HG02885 (cell line): ENCODE measurements around the gene DPM3.
A peak's percentile ranks its signal among the peaks of the same experiment; 100 is the strongest.
"Not testable (repeated sequence)": the region's sequence is repeated elsewhere in the genome, so short reads cannot be mapped to it uniquely, and the experiment has no call there.

ENCODE experiments used
- ATAC-seq: cut with Tn5 transposase; IDR thresholded peaks from one replicate; pipeline ENCODE4 v1.9.1; 2021; ENCODE audit warnings: mild to moderate bottlenecking; ENCODE audit not compliant: unreplicated experiment, poor library complexity

DPM3 gene

GRCh38 chr1:155162631-155163030 is 22.3 kb upstream of the DPM3 start:
- not testable (repeated sequence) for ATAC-seq

GRCh38 chr1:155160128-155160527 is 19.8 kb upstream of the DPM3 start:
- ATAC-seq = no peak

- ATAC-seq = no peak
Measured at GRCh38 chr1:155158991-155159390, 18.7 kb upstream of the DPM3 start.

- not testable (repeated sequence) for ATAC-seq
Measured at GRCh38 chr1:155155996-155156643, 15.8 kb upstream of the DPM3 start.

- ATAC-seq = no peak
Measured at GRCh38 chr1:155145491-155145890, 5.2 kb upstream of the DPM3 start.

- ATAC-seq = no peak
Measured at GRCh38 chr1:155141749-155142148, 1.4 kb upstream of the DPM3 start.

- no peak for ATAC-seq
Measured at GRCh38 chr1:155140630-155140953, 261 bp upstream of the DPM3 start.

- no peak for ATAC-seq
Measured at GRCh38 chr1:155137154-155137949, 3.0 kb downstream of the DPM3 start.

GRCh38 chr1:155136748-155137147 is 3.6 kb downstream of the DPM3 start:
- ATAC-seq = no peak

GRCh38 chr1:155135415-155136028 is 4.8 kb downstream of the DPM3 start, which contains the start of gene SLC50A1:
SLC50A1 (plus strand) TSS chr1:155135852; CDS start chr1:155135912, 60 bp downstream.
- peak; percentile 78 for ATAC-seq

- ATAC-seq = no peak
Measured at GRCh38 chr1:155134880-155135414, 5.4 kb downstream of the DPM3 start.

GRCh38 chr1:155134322-155134721 is 6.0 kb downstream of the DPM3 start:
- ATAC-seq = no peak

- no peak for ATAC-seq
Measured at GRCh38 chr1:155133799-155134281, 6.5 kb downstream of the DPM3 start.

GRCh38 chr1:155131856-155132255 is 8.5 kb downstream of the DPM3 start:
- ATAC-seq = no peak

GRCh38 chr1:155131285-155131684 is 9.0 kb downstream of the DPM3 start:
- no peak for ATAC-seq

- ATAC-seq = no peak
Measured at GRCh38 chr1:155130272-155131006, 9.9 kb downstream of the DPM3 start.

GRCh38 chr1:155128755-155129473 is 11.4 kb downstream of the DPM3 start:
- no peak for ATAC-seq

- no peak for ATAC-seq
Measured at GRCh38 chr1:155127967-155128754, 12.2 kb downstream of the DPM3 start.
